Esophagus (tissue), 2 donors: ENCODE measurements around the gene SYTL5. TPM values are rescaled to one million over a fixed set of nuclear protein-coding genes. Genes with fewer than 3 reads are reported as not detected.

Experiments
- H3K27ac ChIP-seq, 2 donors: one replicate each; pipeline ENCODE4 v1.5.1; 2013; ENCODE audit warnings: low read depth in 2 of 2, mild to moderate bottlenecking in 2 of 2, inconsistent platforms in 1 of 2, low read length in 1 of 2, moderate library complexity in 1 of 2
- H3K27me3 ChIP-seq, 2 donors: one replicate each; pipeline ENCODE4 v1.6.1; 2013; ENCODE audit warnings: low read length in 2 of 2, control low read depth in 1 of 2, mild to moderate bottlenecking in 1 of 2; ENCODE audit not compliant: insufficient read depth in 2 of 2, control insufficient read depth in 1 of 2
- H3K36me3 ChIP-seq, 2 donors: one replicate each; pipeline ENCODE4 v1.6.1; 2013; ENCODE audit warnings: low read length in 1 of 2; ENCODE audit not compliant: control insufficient read depth in 2 of 2, insufficient read depth in 2 of 2
- H3K4me1 ChIP-seq, 2 donors: one replicate each; pipeline ENCODE4 v1.6.1; 2013; ENCODE audit warnings: low read length in 1 of 2; ENCODE audit not compliant: control insufficient read depth in 2 of 2, insufficient read depth in 2 of 2
- H3K4me3 ChIP-seq, 2 donors: one replicate each; pipeline ENCODE4 v1.5.1; 2013; ENCODE audit warnings: low read length in 2 of 2, mild to moderate bottlenecking in 2 of 2, low read depth in 1 of 2, moderate library complexity in 1 of 2
- H3K9me3 ChIP-seq, 2 donors: one replicate each; pipeline ENCODE4 v1.6.1; 2013; ENCODE audit warnings: mild to moderate bottlenecking in 2 of 2, low read depth in 1 of 2, low read length in 1 of 2, moderate library complexity in 1 of 2; ENCODE audit not compliant: control insufficient read depth in 2 of 2, insufficient read depth in 1 of 2
- WGBS, 2 donors: extraction: QIAGEN DNeasy Blood & Tissue Kit; methylation state at CpG; one replicate each; pipeline ENCODE4 v1.1.7; 2013; 5-methylcytosine and 5-hydroxymethylcytosine counted together
- polyA plus RNA-seq, 2 donors: library from polyadenylated mRNA; stranded (reverse); fragments of 200-250 nt; gene quantifications; one replicate each; pipeline ENCODE4 v1.2.3, GENCODE V29; 2013
- donor health status: healthy with polysubstance abuse.
- donor health status: Bipolar disorder and iron deficiency.

SYTL5 gene
- polyA plus RNA-seq, 2 donors: 3.0 TPM

DNA sequence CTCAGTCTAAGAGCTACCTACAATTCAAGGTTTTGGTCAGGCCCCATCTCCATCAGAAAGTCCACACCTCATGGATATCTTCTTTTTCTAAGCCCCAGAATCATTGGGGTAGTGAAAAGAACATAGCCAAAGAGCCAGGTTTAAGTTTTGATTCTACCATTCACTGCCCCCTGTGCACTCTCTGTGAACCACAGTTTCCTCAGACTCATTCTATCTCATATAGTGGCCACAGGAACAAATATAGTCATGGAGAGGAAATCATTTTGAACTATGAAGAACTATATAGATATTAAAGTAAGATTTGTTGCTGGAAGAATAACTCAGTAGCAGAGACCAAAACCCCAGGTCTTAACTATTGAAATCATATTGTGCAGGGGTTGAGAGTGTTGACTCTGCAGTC, 3.3 kb downstream of the SYTL5 start:
- Histone ChIP-seq H3K4me1 (no peaks in the 10 kb centered on the region), H3K27ac (no peak overlapping the region), H3K27me3 (no peaks in the 10 kb centered on the region), H3K9me3 (no peaks in the 10 kb centered on the region), H3K4me3 (no peak overlapping the region), H3K36me3 (no peaks in the 10 kb centered on the region)

DNA sequence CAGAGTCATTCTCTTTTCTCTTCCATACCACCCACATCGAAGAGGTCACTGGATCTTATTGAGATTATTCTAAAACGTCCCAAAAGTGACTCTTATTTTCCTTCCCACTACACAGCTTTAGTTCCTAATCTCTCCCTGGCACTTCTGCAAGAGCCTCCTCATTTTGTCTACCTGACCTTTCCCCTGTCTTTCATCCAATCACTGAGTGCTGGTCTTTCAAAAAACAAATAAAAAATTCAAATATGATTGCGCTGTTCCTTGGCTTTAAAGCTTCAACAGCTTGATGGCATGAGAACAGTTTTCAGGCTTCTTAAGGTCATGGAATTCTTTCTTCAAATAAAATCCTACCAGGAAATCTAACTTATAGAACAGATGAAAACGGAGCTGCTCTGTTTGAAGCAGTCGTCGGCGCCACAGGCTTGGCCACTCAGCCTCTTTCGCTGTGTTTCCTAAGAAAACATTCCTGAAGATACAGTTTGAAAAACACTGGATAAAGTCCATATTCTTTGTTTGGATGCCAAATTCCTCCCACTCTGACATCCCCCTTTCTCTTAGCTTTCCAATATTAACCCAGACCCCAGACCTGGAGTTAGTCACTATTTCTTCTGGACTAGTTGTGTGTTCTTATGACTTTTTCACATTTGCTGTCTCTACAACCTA, 12.5 kb downstream of the SYTL5 start:
- Histone ChIP-seq H3K27ac (no peak overlapping the region), H3K36me3 (no peaks in the 10 kb centered on the region), H3K9me3 (no peaks in the 10 kb centered on the region), H3K4me3 (no peak overlapping the region), H3K4me1 (no peaks in the 10 kb centered on the region), H3K27me3 (no peaks in the 10 kb centered on the region)
- 51 to 59% methylated on average over 8 of the region's 8 CpGs for WGBS, 2 donors

DNA sequence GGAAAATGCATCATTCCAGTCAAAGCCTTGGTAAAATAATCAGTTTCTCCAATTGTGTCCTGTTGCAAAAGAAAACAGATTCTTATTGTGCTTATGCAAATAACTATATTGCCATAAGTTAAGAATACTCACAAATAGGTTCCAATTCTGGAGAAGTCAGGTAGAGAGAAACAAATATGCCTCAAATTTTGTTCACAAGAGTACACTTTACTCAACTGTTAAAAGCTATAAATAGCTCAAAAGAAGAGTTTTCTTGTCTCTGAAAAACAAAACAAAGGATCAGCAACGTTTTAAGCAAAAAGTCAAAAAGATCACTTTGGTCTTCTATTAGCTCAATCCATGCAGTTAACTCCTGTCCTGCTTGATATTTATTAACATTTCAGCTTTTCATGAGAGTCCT, 21.9 kb downstream of the SYTL5 start:
- no peak overlapping the region for H3K27ac ChIP-seq
- no peaks in the 10 kb centered on the region for H3K27me3 ChIP-seq
- 29 to 41% methylated on average over 1 of the region's 1 CpG for WGBS, 2 donors
- H3K36me3 ChIP-seq: no peaks in the 10 kb centered on the region
- no peaks in the 10 kb centered on the region for H3K4me1 ChIP-seq
- no peaks in the 10 kb centered on the region for H3K9me3 ChIP-seq
- H3K4me3 ChIP-seq: no peak overlapping the region

DNA sequence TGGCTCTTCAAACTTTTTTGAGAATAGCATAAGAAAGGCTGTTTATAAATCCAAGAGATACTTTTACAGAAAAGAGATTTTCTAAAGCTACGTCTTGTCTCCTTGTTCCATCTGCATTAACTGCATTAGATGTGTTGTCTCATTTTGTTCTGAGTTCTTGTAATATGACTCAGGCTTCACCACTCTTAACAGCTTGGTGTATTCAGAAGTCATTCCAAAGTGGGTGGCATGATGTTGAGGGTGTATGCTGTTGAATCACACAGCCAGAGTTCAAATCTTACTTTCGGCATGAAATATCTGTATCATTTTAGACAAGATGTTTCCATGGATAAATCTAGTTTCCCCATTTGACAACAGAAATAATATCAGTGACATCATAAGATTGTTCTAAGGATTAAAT, 30.1 kb downstream of the SYTL5 start:
- 88 to 91% methylated on average over 2 of the region's 2 CpGs for WGBS, 2 donors
- H3K4me3 ChIP-seq: no peak overlapping the region
- H3K4me1 ChIP-seq: no peaks in the 10 kb centered on the region
- H3K9me3 ChIP-seq: no peaks in the 10 kb centered on the region
- peaks cover 0 to 2% of the 10 kb centered on the region in 2 donors for H3K27me3 ChIP-seq
- no peaks in the 10 kb centered on the region for H3K36me3 ChIP-seq
- H3K27ac ChIP-seq: no peak overlapping the region

DNA sequence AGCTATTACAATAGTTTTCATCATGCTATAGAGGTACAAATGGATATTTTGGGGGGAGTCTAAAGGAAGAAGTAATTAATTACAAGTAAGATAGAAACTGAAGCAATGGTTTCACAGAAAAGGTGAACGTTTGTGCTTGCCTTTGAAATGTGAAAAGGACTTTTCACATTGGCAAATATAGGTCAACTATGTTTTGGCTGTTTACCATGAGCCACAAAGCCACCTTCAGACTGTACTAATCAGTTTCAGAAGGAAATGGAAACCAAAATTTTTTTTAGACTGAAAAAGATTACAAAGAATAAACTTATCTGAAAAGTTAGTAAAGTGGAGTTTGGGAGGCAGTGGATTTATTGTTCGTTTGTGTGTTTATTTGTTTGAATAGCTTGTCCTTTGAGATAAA, 32.1 kb downstream of the SYTL5 start:
- Histone ChIP-seq H3K36me3 (no peaks in the 10 kb centered on the region), H3K4me3 (no peak overlapping the region), H3K27ac (no peak overlapping the region), H3K27me3 (peaks cover 0 to 2% of the 10 kb centered on the region in 2 donors), H3K9me3 (no peaks in the 10 kb centered on the region), H3K4me1 (no peaks in the 10 kb centered on the region)
- 38 to 41% methylated on average over 2 of the region's 2 CpGs for WGBS, 2 donors

DNA sequence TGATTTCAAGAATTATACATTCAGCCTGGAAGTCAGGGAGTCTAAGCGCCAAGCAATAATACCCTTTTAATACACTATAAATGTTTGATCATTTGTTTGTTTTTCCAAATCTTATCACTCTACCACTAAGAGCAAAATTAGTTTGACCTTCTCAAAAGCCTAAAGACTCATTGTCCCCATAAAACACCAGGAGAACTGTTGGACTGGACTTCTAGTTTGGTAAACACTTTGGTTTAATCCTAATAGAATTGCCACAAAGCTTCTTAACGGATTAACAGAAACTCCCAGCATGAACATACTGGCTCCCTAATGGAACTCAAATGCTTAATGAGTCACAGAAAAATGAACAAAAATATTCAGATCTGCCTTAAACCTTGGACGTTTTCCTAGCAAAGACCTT, 34.9 kb downstream of the SYTL5 start:
- H3K4me1 ChIP-seq: no peaks in the 10 kb centered on the region
- no peak overlapping the region for H3K4me3 ChIP-seq
- no peaks in the 10 kb centered on the region for H3K27me3 ChIP-seq
- H3K9me3 ChIP-seq: no peaks in the 10 kb centered on the region
- no peaks in the 10 kb centered on the region for H3K36me3 ChIP-seq
- no peak overlapping the region for H3K27ac ChIP-seq
- WGBS, 2 donors: 43 to 60% methylated on average over 3 of the region's 3 CpGs

DNA sequence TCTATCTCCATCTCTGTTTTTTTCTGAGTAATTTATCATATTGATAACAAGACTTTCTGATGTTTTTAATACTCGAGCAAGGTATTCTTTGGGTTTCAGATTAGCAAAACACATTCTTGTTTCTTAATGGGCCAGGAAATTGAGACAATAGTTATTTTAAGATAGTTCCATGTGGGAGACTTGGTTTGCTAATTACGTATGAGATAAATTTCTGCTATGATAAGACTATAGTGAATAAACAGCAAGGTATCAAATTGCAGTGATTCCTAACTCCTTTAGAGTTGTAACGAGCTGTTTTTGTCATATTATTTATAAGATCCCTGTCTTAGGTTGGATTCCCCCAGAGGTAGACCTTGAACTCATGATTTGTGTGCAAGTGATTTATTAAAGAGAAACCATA, 38.3 kb downstream of the SYTL5 start:
- H3K27me3 ChIP-seq: peaks cover 0 to 2% of the 10 kb centered on the region in 2 donors
- no peak overlapping the region for H3K4me3 ChIP-seq
- no peaks in the 10 kb centered on the region for H3K36me3 ChIP-seq
- no peaks in the 10 kb centered on the region for H3K4me1 ChIP-seq
- no peak overlapping the region for H3K27ac ChIP-seq
- H3K9me3 ChIP-seq: no peaks in the 10 kb centered on the region
- 58 to 61% methylated on average over 3 of the region's 3 CpGs for WGBS, 2 donors

DNA sequence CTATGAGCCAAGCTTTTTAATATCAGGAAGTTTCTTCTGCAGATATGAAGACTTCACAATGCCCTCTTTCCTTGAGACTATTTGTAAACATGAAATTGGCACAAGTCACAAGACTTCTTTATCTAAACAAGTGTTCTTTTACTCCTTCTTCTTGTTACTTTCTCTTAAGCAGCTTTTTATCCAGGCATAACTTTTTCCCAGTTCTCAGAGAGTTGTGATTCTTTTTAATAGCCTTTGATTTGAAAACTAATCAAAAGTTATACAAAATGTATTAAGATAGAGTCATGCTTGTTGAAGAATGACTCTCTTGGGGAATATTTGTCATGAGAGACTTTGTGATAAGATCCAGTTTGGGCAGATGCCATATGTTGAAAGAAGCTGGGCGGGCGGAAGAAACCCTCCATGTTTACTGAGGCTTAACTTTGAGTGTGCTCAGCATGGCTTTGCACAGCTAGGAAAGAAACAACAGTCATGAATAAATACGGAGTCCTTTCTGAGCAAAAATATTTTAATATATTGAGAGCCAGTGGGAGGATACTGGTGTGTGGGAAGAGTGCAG, 39.3 kb downstream of the SYTL5 start:
- Histone ChIP-seq H3K27ac (no peak overlapping the region), H3K9me3 (no peaks in the 10 kb centered on the region), H3K4me3 (no peak overlapping the region), H3K4me1 (no peaks in the 10 kb centered on the region), H3K27me3 (peaks cover 0 to 2% of the 10 kb centered on the region in 2 donors), H3K36me3 (no peaks in the 10 kb centered on the region)
- WGBS, 2 donors: 36 to 61% methylated on average over 3 of the region's 3 CpGs

DNA sequence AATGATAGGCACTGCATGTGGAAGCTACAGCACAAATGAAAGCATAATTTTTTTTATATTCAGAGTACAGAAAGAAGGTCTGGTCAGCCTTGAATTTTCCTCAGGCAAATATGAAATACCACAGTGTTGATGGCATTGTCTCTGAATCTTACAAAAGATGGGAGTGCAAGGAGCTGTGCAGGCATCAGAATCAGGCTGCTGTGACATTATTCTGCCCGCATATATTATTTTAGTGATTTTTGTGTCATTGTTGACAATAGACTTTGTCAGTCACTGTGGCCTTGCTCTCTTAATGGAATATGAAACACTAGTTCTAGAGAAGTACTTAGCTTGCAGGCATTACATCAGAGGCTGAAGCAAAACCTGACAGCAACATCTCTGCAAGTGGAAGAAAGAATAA, 42.5 kb downstream of the SYTL5 start:
- no peaks in the 10 kb centered on the region for H3K36me3 ChIP-seq
- peaks cover 0 to 2% of the 10 kb centered on the region in 2 donors for H3K27me3 ChIP-seq
- no peaks in the 10 kb centered on the region for H3K9me3 ChIP-seq
- no peak overlapping the region for H3K27ac ChIP-seq
- H3K4me3 ChIP-seq: no peak overlapping the region
- WGBS, 2 donors: 67 to 74% methylated on average over 1 of the region's 1 CpG
- H3K4me1 ChIP-seq: no peaks in the 10 kb centered on the region

DNA sequence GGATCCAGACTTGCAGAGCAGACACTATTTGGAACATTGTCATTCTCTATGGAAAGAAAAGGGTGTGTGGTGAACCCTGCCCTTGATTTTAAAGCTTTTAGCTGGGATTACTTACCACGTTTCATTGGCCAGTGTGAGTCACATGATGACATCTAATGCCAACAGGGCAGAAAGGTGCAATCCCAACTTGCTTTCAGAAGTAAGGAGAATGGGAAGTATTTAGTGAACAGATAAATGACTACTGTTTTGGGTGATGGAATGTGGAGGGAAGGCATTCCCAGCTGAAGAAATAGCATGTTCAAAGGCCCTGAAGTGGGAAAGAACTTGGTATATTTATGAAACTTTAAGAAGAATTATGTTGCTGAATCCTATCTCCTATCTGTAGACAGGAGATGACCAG, 44.5 kb downstream of the SYTL5 start:
- 18 to 33% methylated on average over 1 of the region's 1 CpG for WGBS, 2 donors

More for the DNA sequence above, 44.5 kb downstream of the SYTL5 start:
- Histone ChIP-seq H3K9me3 (no peaks in the 10 kb centered on the region), H3K4me1 (peaks cover 0 to 4% of the 10 kb centered on the region in 2 donors), H3K27me3 (peaks cover 0 to 2% of the 10 kb centered on the region in 2 donors), H3K4me3 (no peak overlapping the region), H3K27ac (no peak overlapping the region), H3K36me3 (no peaks in the 10 kb centered on the region)
